T-helper 1 cell treated with Interleukin-12 subunit alpha and Interleukin-12 subunit beta and Interleukin-4 antibody, amounts not matched to agents 30 μg/mL and 1 μg/mL, for 36 hours (primary cell): ENCODE results near the gene RAPGEF1.
"Not testable (repeated sequence)": the region's sequence is repeated elsewhere in the genome, so short reads cannot be mapped to it uniquely, and the experiment has no call there.

Experiments
- H3K27ac Mint-ChIP-seq: one replicate; pipeline ENCODE4 v1.8.0; 2021; ENCODE audit warnings: mild to moderate bottlenecking, mixed read lengths
- H3K27me3 Mint-ChIP-seq: one replicate; pipeline ENCODE4 v1.8.0; 2021; ENCODE audit warnings: low read depth, mixed read lengths
- H3K36me3 Mint-ChIP-seq: one replicate; pipeline ENCODE4 v1.8.0; 2021; ENCODE audit warnings: low read depth, mixed read lengths
- H3K4me1 Mint-ChIP-seq: one replicate; pipeline ENCODE4 v1.8.0; 2021; ENCODE audit warnings: low read depth, mixed read lengths
- H3K4me3 Mint-ChIP-seq: one replicate; pipeline ENCODE4 v1.8.0; 2021; ENCODE audit warnings: mild to moderate bottlenecking, moderate library complexity, mixed read lengths
- H3K9me3 Mint-ChIP-seq: one replicate; pipeline ENCODE4 v1.8.0; 2021; ENCODE audit warnings: mixed read lengths

RAPGEF1 gene

DNA sequence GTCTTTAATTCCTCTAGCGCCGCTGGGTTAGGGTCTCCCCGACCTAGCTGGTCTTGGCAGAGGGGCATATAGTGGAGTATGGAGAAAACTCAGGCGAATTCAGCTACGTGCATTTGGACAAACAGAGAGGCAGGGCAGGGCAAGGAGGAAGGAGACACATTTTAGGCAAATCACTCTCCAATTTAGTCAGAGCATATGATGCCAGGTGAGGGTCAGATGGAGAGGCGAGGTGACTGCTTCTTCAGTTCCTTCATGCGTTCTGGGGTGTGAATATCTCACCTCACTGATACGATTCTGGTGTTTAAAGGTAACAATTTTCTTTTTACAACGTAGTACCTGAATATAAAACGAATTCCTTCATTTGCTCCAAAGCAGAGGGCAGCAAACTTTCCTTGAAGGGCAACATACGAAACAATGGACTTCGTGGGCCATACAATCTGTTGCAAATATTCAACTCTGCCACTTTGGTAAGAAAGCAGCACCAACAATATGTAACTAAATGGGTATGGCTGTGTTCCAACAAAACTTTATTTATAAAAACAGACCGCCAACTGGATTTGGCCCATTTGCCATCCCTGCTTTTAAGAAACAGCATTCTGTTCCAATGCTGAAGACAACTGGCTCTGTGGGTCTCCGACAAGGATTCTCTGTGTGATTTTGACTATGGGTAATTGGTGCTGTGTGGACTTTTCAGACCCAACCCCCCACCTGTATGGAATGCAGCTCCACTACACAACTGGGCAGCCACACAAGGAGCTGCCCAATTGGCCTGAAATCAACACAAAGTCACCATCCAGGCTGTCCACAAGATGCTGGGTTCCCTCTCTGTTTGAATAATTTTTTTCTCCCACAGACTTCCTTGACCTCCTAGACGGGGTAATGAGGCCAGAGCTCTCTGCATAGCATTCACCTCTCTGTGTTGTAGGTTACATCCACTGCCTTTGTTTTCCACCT lies 53.8 kb downstream of the RAPGEF1 start:
- H3K36me3 Mint-ChIP-seq, result peaks cover 9% of the 10 kb centered on the region
- H3K27me3 Mint-ChIP-seq, result no peaks in the 10 kb centered on the region
- H3K4me3 Mint-ChIP-seq, result no peak overlapping the region
- no peak overlapping the region for H3K27ac Mint-ChIP-seq
- H3K9me3 Mint-ChIP-seq, result no peaks in the 10 kb centered on the region
- peaks cover 41% of the 10 kb centered on the region for H3K4me1 Mint-ChIP-seq

DNA sequence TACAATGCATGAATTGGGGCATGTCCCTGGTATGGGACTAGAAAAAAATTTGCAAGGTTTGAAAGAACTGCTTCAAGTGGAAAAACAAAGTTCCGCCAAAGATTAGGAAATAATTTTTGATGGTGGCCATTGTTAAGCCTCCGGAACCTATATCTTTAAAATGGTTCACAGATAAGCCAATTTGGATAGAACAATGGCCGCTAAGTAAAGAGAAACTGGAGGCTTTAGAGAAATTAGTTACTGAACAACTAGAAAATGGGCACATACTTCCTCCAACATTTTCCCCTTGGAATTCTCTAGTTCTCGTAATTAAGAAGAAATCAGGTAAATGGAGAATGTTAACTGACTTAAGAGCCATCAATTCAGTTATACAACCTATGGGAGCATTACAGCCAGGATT lies 56.8 kb downstream of the RAPGEF1 start:
- H3K27me3 Mint-ChIP-seq, H3K27ac Mint-ChIP-seq, H3K9me3 Mint-ChIP-seq, H3K4me3 Mint-ChIP-seq: not testable (repeated sequence)
- Mint-ChIP-seq H3K36me3 (peaks cover 17% of the 10 kb centered on the region), H3K4me1 (peaks cover 56% of the 10 kb centered on the region)

DNA sequence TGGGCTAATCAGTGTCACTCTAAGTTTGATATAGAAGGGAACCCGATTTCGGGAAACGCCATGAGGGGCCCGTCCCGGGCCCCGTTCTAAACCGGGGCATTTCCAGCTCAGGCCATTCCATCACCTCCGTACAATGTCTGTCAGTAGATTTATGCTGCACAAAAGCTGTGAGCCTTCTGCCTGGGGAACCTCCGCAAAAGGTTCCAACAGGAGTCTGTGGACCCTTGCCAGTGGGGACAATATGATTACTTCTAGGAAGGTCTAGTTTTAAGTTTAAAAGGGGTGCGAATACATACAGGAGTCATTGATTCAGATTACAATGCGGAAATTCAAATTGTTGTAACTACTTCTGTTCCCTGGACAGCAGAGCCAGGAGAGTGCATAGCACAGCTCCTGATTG lies 57.6 kb downstream of the RAPGEF1 start:
- no peaks in the 10 kb centered on the region for H3K27me3 Mint-ChIP-seq
- H3K4me1 Mint-ChIP-seq, result peaks cover 60% of the 10 kb centered on the region
- peaks cover 17% of the 10 kb centered on the region for H3K36me3 Mint-ChIP-seq
- peak overlapping the region; percentile 10 for H3K27ac Mint-ChIP-seq
- no peaks in the 10 kb centered on the region for H3K9me3 Mint-ChIP-seq
- no peak overlapping the region for H3K4me3 Mint-ChIP-seq

DNA sequence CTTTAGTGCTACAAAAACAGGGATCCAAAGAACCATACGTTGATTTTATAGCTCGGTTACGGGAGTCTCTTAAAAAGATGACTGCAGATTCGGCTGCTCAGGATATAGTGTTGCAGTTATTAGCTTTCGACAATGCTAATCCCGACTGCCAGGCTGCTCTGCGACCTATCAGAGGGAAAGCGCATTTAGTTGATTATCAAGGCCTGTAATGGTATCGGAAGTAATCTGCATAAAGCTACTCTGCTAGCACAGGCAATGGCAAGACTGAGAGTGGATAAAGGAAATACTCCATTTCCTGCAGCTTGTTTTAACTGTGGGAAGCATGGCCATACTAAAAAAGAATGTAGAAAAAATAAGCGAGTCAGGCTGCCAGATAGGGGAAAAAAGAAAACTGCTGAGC lies 58.0 kb downstream of the RAPGEF1 start:
- Mint-ChIP-seq H3K4me1 (peaks cover 65% of the 10 kb centered on the region), H3K36me3 (peaks cover 17% of the 10 kb centered on the region)
- H3K9me3 Mint-ChIP-seq, H3K4me3 Mint-ChIP-seq, H3K27me3 Mint-ChIP-seq, H3K27ac Mint-ChIP-seq: not testable (repeated sequence)

DNA sequence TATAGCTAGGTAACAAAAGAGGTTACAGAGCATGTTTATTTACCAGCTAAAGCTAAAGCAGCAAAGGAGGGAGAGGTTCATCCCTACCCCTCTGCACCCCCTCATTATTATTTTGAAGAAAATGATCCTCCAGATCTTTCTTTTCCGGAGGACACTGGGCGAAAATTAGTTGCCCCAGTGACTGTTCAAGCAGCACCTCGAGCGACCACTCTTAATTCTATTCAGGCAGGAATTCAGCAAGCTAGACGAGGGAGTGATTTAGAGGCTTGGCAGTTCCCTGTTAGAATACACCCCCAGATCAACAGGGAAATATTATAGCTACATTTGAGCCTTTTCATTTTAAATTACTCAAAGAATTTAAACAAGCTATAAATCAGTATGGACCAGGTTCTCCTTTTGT lies 58.8 kb downstream of the RAPGEF1 start:
- peaks cover 68% of the 10 kb centered on the region for H3K4me1 Mint-ChIP-seq
- H3K4me3 Mint-ChIP-seq, H3K27ac Mint-ChIP-seq, H3K27me3 Mint-ChIP-seq, H3K9me3 Mint-ChIP-seq: not testable (repeated sequence)
- H3K36me3 Mint-ChIP-seq, result peaks cover 20% of the 10 kb centered on the region

DNA sequence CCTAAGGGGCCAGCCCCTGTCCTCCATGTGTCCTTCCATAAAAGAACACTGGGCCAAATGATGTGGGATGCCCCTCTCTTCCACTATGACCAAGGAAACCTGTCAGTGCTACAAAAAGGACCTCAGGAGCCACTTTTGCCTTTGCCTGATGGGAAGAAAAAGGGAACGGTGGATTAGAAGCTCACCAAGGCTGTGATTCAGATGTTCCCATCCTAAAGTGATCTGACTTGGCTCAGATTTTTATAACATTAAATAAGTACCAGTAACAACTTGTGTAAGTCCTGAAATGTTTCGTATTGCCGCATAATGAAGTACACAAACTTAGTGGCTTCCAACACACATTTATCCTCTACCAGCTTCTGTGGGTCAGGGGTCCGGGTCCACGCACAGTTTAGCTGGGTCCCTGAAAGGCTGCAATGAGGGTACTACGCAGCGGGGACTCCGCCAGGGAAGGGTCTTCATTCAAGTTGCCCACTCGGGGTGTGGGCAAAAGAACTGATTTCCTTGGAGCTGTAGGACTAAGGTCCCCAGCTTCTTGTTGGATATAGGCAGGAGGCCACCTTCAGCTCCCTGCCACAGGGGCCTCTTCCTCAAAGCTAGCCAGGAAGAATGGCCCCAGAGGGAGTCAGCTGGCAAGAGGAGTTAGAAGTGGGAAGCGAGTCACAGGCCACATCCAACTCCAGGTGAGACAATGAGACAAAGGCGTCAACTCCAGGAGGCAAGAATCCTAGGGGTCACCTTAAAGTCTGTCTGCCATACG lies 60.4 kb downstream of the RAPGEF1 start:
- Mint-ChIP-seq H3K4me3 (no peak overlapping the region), H3K36me3 (peaks cover 22% of the 10 kb centered on the region), H3K9me3 (no peaks in the 10 kb centered on the region), H3K27me3 (no peaks in the 10 kb centered on the region), H3K4me1 (peaks cover 77% of the 10 kb centered on the region), H3K27ac (peak overlapping the region; percentile 99)

DNA sequence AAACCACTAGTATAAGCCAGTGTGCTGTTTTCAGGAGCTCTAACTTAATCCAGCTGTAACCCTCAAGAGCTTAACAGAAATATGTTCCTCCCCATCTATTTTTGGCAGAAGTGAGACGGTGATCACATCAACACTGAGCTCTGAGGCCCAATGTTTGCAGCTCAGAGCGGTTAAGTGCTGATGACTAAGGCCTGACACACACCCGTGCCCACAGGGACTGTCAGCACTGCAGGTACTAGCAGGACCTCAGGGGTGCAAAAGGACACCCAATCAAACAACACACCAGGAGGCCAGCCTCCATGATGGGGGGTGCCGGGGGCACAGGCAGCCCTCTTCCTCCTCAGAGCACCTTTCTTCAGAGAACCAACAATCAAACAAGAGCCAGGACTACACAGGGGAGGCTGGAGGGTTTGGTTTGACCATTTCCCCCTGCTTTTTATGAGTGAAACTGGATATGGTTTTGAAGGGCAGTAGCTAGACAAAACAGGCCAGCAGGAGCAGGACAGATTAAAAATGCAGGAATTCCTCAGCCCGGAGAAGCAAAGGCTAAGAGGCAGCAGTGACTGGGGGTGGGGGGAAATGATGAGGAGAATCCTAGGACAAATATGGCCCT lies 61.3 kb downstream of the RAPGEF1 start:
- no peaks in the 10 kb centered on the region for H3K27me3 Mint-ChIP-seq
- H3K27ac Mint-ChIP-seq, result peak overlapping the region; percentile 99
- H3K4me3 Mint-ChIP-seq, result peak overlapping the region; percentile 75
- H3K4me1 Mint-ChIP-seq, result peaks cover 81% of the 10 kb centered on the region
- H3K36me3 Mint-ChIP-seq, result peaks cover 22% of the 10 kb centered on the region
- no peaks in the 10 kb centered on the region for H3K9me3 Mint-ChIP-seq

DNA sequence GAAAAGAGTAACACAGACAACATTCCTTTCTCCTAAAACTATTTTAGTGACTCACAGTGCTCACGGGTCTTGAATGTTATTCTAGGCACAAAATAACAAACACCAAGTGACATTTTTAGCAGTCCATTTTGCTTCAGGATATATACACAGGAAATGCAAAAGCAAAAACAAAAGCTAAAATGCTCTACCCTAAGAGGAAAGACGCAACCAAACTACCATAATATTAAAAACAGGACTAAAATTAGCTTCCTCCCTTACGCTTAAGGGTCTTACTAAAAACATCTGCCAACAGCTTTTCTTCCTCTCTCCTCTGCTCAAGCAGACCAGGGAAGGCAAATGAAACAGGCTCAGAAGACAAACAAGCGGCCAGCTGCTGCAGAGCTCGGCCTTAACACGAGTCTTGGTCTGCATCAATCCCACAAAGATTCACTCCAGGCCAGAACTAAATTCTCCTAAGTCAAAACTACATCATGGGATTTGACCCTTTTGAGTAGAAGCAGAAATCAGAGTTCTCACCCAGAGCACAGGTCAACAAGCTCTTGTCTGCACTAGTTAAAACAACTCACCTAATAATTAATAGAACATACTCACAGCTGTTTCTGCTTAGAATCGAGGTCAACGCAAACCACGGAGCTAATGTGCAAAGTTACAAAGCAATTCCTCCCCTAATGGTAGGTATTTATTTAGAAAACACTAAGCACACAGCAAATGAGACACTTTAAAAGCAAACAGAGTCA lies 62.3 kb downstream of the RAPGEF1 start:
- H3K36me3 Mint-ChIP-seq, result peaks cover 23% of the 10 kb centered on the region
- H3K9me3 Mint-ChIP-seq, result no peaks in the 10 kb centered on the region

DNA sequence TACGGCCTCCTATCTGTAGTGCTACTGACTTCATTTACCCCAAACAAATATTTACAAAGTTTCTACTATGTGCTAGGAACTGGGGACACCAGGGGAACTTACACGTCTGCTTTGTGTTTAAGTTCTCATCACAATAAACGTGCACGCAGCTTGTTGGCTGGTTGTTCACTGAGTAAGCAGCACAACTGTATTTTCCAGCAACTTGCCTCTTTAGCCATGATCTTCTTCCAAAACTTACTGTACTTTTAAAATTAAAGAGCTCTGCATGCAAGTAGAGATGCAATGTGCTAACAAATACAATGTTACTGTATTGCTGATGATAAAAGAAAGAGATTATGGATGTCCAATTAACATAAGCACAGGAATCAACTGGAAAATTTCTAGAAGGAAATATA lies 62.8 kb downstream of the RAPGEF1 start:
- H3K9me3 Mint-ChIP-seq, result no peaks in the 10 kb centered on the region
- H3K27ac Mint-ChIP-seq, result peak overlapping the region; percentile 99
- peak overlapping the region; percentile 63 for H3K4me3 Mint-ChIP-seq
- H3K4me1 Mint-ChIP-seq, result peaks cover 83% of the 10 kb centered on the region
- no peaks in the 10 kb centered on the region for H3K27me3 Mint-ChIP-seq
- H3K36me3 Mint-ChIP-seq, result peaks cover 27% of the 10 kb centered on the region

More for the DNA sequence above, 62.3 kb downstream of the RAPGEF1 start:
- Mint-ChIP-seq H3K4me3 (peak overlapping the region; percentile 63), H3K27ac (peak overlapping the region; percentile 99), H3K27me3 (no peaks in the 10 kb centered on the region), H3K4me1 (peaks cover 81% of the 10 kb centered on the region)

DNA sequence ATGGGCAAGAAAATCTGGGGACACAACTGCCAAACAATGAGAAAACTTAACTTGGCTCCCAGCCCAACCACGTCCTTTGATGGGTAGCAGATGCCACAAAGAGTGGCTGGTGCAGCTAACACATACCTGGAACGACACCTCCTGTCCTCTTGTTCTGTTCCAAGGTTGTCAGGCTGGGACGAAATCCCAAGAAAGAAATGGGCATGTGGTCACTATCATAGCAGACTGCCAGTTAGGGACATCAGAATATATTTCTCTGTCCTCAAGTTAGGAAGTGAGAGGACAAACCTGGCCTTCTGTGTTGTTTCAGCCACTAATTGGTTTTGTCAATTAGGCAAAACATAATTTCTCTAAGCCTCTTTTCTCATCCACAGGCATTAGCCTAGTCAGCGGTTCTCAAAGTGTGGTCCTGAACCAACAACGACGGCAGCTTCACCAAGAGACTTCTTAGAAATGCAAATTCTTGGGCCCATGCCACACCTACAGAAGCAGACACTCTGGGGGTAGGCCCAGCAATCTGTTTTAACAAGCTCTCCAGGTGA lies 63.4 kb downstream of the RAPGEF1 start:
- Mint-ChIP-seq H3K9me3 (no peaks in the 10 kb centered on the region), H3K27me3 (no peaks in the 10 kb centered on the region), H3K27ac (peak overlapping the region; percentile 99), H3K4me3 (peak overlapping the region; percentile 63), H3K36me3 (peaks cover 28% of the 10 kb centered on the region), H3K4me1 (peaks cover 83% of the 10 kb centered on the region)

DNA sequence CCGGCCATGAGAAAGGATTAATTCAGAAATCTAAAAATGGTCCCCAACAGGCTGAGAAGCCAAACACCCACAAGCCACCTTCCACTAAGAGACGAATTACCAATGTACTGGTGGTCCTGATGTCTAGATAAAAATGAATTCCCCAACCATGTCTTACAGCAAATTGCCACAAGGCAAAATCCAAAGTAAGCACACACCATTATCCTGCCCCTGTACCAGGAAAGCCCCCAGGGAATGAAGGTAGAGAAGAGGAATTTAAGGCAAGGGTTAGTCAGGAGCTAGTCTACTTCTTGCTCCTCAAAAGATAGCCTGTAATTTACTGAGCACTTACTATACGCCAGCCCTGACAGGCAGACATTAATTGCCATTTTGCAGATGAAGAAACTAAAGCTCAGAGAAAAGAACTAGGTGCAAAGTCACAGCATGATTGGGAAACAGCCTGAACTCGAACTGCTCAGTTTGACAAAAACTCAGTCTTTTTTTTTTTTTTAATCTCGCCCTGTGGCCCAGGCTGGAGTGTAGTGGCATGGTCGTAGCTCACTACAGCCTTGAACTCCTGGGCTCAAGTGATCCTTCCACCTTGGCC lies 64.3 kb downstream of the RAPGEF1 start:
- peaks cover 88% of the 10 kb centered on the region for H3K4me1 Mint-ChIP-seq
- no peaks in the 10 kb centered on the region for H3K27me3 Mint-ChIP-seq
- H3K9me3 Mint-ChIP-seq, result no peaks in the 10 kb centered on the region
- H3K27ac Mint-ChIP-seq, result peak overlapping the region; percentile 99
- peaks cover 31% of the 10 kb centered on the region for H3K36me3 Mint-ChIP-seq
- H3K4me3 Mint-ChIP-seq, result peak overlapping the region; percentile 63

DNA sequence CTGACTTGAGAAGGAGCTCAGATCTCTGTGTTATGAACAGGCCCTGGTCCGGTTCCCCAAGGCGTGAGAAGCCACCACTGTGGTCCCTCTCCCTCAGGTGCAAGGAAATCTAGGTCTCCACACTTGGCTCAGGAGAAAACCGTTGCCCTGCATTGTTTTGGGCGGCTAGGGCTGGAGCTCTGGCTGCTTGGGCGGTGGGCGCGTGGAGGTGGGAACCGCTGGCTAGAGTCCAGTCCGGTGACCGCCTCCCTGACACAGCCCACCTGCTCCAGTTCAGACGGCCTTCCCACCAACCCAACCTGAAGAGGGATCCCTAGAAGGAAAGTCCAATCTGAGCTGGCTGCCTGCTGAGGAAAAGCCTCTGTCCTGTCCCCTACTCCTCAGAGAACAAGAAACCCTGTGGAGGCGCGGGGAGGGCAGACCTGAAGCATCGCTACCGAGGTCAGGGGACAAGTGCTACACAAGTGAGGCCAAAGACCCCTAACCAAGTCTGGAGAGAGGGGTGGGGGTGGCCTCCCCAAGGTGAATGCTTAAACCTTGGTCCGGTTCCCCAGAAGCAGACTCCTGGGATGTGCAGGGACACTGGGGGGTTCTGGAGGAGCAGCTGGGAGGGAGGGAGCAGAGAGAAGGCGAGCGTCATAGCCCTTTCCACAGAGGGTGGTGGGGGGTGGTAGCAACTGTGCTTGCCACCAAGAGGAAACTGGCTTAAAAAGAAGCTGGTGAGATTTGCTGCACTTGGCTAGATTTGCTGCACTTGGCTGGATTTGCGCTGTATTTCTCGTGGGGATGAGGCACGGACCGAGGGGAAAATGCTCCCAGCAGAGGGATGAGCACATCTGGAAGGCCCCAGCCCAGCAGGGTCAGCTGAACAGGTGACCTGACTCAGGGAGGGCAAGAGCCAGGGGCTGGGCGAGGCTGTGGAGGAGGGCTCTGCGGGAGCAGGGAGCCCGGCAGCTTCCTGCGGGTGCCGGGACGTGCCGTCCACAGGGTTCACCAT lies 65.2 kb downstream of the RAPGEF1 start:
- Mint-ChIP-seq H3K4me1 (peaks cover 89% of the 10 kb centered on the region), H3K27ac (peak overlapping the region; percentile 75), H3K36me3 (peaks cover 26% of the 10 kb centered on the region), H3K9me3 (no peaks in the 10 kb centered on the region), H3K27me3 (no peaks in the 10 kb centered on the region), H3K4me3 (peak overlapping the region; percentile 63)

DNA sequence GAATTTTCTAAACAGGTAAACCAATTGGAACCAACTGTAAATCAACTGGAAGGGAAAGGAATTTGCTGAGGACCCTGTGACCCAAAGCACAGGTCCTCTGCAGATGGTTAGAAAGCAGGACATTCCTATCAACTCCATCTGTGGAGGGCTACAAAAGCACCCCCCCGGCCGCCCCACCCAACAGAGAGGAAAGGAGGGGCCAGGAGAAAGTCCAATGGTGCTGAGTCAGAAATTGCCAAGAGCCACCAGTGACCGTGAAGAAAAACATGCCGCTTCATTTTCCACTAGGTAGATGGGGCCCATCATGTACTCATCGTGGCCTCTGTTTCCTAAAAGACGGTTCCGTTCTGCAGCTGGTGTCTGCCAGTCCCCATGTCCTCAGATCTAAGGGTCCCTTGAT lies 66.3 kb downstream of the RAPGEF1 start:
- peak overlapping the region; percentile 72 for H3K27ac Mint-ChIP-seq
- H3K4me1 Mint-ChIP-seq, result peaks cover 89% of the 10 kb centered on the region
- H3K9me3 Mint-ChIP-seq, result no peaks in the 10 kb centered on the region
- H3K4me3 Mint-ChIP-seq, result peak overlapping the region; percentile 51
- H3K36me3 Mint-ChIP-seq, result peaks cover 24% of the 10 kb centered on the region
- no peaks in the 10 kb centered on the region for H3K27me3 Mint-ChIP-seq
